H1 (cell line): ENCODE data around the gene SNRPE. TPM values are rescaled to one million over a fixed set of nuclear protein-coding genes. Genes with fewer than 3 reads are reported as not detected.

Experiments used
- CTCF ChIA-PET: fragments of 300-600 bp; sonication (Branson Sonifier 250); formaldehyde crosslinking; loops from one replicate; lab custom pipeline; 2021; ENCODE audit not compliant: partially characterized antibody; lab: Charles Lee
- POLR2A ChIA-PET: fragments of 300-600 bp; sonication (Branson Sonifier 250); formaldehyde crosslinking; loops from one replicate; lab custom pipeline; 2021; ENCODE audit warnings: inconsistent platforms; ENCODE audit not compliant: partially characterized antibody; lab: Charles Lee
- DNase-seq, 2 experiments: peaks; one replicate each; pipeline versions ENCODE4 v3.0.0 to v3.0.0-alpha.2; 2010 to 2022; ENCODE audit warnings: low spot score in 2 of 2, low read depth in 1 of 2, mixed read lengths in 1 of 2
- FAIRE-seq: peaks from 2 replicates; lab custom pipeline; 2011; peaks lifted over from hg19 to GRCh38; lab: Jason Lieb, UNC
- H2AFZ ChIP-seq: 2 replicates; pipeline ENCODE4 v1.8.1; 2012; ENCODE audit warnings: low read length, inconsistent platforms
- H2AK5ac ChIP-seq: 2 replicates; pipeline ENCODE4 v1.6.1; 2013; ENCODE audit warnings: low read depth, low read length
- H2BK120ac ChIP-seq: replicated peaks from 2 replicates; pipeline ENCODE3; 2013; ENCODE audit warnings: low read depth, low read length, inconsistent platforms
- H2BK12ac ChIP-seq: 2 replicates; pipeline ENCODE4 v1.6.1; 2013; ENCODE audit warnings: low read depth, low read length
- H2BK15ac ChIP-seq: 2 replicates; pipeline ENCODE4 v1.6.1; 2013; ENCODE audit warnings: low read length
- H2BK20ac ChIP-seq: 2 replicates; pipeline ENCODE4 v1.6.1; 2013; ENCODE audit warnings: low read length
- H2BK5ac ChIP-seq: 2 replicates; pipeline ENCODE4 v1.6.1; 2013; ENCODE audit warnings: low read depth, low read length
- H3K14ac ChIP-seq: 2 replicates; pipeline ENCODE4 v1.6.1; 2013; ENCODE audit warnings: inconsistent platforms; ENCODE audit not compliant: insufficient read length
- H3K18ac ChIP-seq: 2 replicates; pipeline ENCODE4 v1.6.1; 2013; ENCODE audit warnings: low read length; ENCODE audit errors: extremely low read depth
- H3K23ac ChIP-seq: 2 replicates; pipeline ENCODE4 v1.6.1; 2013; ENCODE audit warnings: inconsistent platforms; ENCODE audit not compliant: insufficient read length
- H3K23me2 ChIP-seq: 2 replicates; pipeline ENCODE4 v1.6.1; 2013; ENCODE audit warnings: low read depth, low read length
- H3K27ac ChIP-seq: 2 replicates; pipeline ENCODE4 v1.6.1; 2011; ENCODE audit warnings: low read depth, low read length, inconsistent platforms
- H3K27me3 ChIP-seq, 4 experiments: replicated peaks in 1 of 4; 1 replicate in 1 of 4; 2 replicates in 3 of 4; pipeline versions ENCODE4 v1.6.1 to v1.8.1; 2011 to 2013; ENCODE audit warnings: low read length in 3 of 4, mild to moderate bottlenecking in 3 of 4, inconsistent platforms in 2 of 4, mixed read lengths in 2 of 4, moderate library complexity in 1 of 4; ENCODE audit not compliant: control insufficient read depth in 3 of 4, insufficient read depth in 3 of 4; ENCODE audit errors: extremely low read depth in 1 of 4
- H3K36me3 ChIP-seq, 4 experiments: 2 replicates each; pipeline versions ENCODE4 v1.6.1 to v1.8.1; 2011 to 2013; ENCODE audit warnings: mild to moderate bottlenecking in 4 of 4, low read length in 3 of 4, moderate library complexity in 2 of 4, control low read depth in 1 of 4, inconsistent platforms in 1 of 4; ENCODE audit not compliant: insufficient read depth in 4 of 4, control insufficient read depth in 2 of 4
- H3K4ac ChIP-seq: replicated peaks from 2 replicates; pipeline ENCODE3; 2013; ENCODE audit warnings: low read length, low read depth, mixed read lengths, inconsistent platforms; ENCODE audit not compliant: insufficient read length
- H3K4me1 ChIP-seq, 4 experiments: replicated peaks in 1 of 4; 1 replicate in 1 of 4; 2 replicates in 3 of 4; pipeline versions ENCODE4 v1.6.1 to v1.8.1; 2011 to 2013; ENCODE audit warnings: low read length in 3 of 4, inconsistent platforms in 2 of 4, mixed read lengths in 1 of 4; ENCODE audit not compliant: insufficient read depth in 4 of 4, control insufficient read depth in 3 of 4
- H3K4me2 ChIP-seq, 2 experiments: 2 replicates each; pipeline versions ENCODE4 v1.6.1 to v1.8.1; 2011 to 2013; ENCODE audit warnings: low read depth in 2 of 2, low read length in 2 of 2, control low read depth in 1 of 2, inconsistent platforms in 1 of 2, mild to moderate bottlenecking in 1 of 2; ENCODE audit not compliant: insufficient read depth in 1 of 2
- H3K4me3 ChIP-seq, 4 experiments: fragments of 200-600, 300-600 bp in 1 of 4; sonication (generic), shearing (Covaris generic), sonication (Bioruptor Twin) in 1 of 4; 2 replicates each; pipeline versions ENCODE4 v1.5.1 to v1.8.1; 2011 to 2016; ENCODE audit warnings: low read length in 4 of 4, low read depth in 3 of 4, control low read depth in 2 of 4, inconsistent platforms in 2 of 4, mild to moderate bottlenecking in 2 of 4, mixed read lengths in 1 of 4, moderate library complexity in 1 of 4; ENCODE audit not compliant: insufficient read depth in 2 of 4; ENCODE audit errors: extremely low read depth in 1 of 4
- H3K56ac ChIP-seq: replicated peaks from 2 replicates; pipeline ENCODE3; 2013; ENCODE audit warnings: low read depth, mild to moderate bottlenecking, mixed read lengths, low read length, inconsistent platforms; ENCODE audit not compliant: insufficient read length
- H3K79me1 ChIP-seq: 2 replicates; pipeline ENCODE4 v1.6.1; 2013; ENCODE audit warnings: low read depth, low read length, control low read depth
- H3K79me2 ChIP-seq, 2 experiments: 2 replicates each; pipeline versions ENCODE4 v1.6.1 to v1.8.1; 2012 to 2013; ENCODE audit warnings: low read length in 2 of 2, mild to moderate bottlenecking in 2 of 2, inconsistent platforms in 1 of 2; ENCODE audit not compliant: insufficient read depth in 2 of 2, control insufficient read depth in 1 of 2
- H3K9ac ChIP-seq, 4 experiments: replicated peaks in 1 of 4; 1 replicate in 1 of 4; 2 replicates in 3 of 4; pipeline versions ENCODE4 v1.6.1 to v1.8.1; 2011 to 2013; ENCODE audit warnings: low read depth in 3 of 4, low read length in 3 of 4, control low read depth in 2 of 4, mild to moderate bottlenecking in 2 of 4, moderate library complexity in 2 of 4, inconsistent platforms in 1 of 4; ENCODE audit errors: extremely low read depth in 1 of 4
- H3K9me3 ChIP-seq, 2 experiments: 2 replicates each; pipeline versions ENCODE4 v1.6.1 to v1.8.1; 2012 to 2013; ENCODE audit warnings: mild to moderate bottlenecking in 2 of 2, moderate library complexity in 2 of 2, control low read depth in 1 of 2, inconsistent platforms in 1 of 2, low read depth in 1 of 2, low read length in 1 of 2, mixed read lengths in 1 of 2; ENCODE audit not compliant: insufficient read depth in 2 of 2
- H4K20me1 ChIP-seq, 2 experiments: replicated peaks in 1 of 2; 2 replicates each; pipeline versions ENCODE3 to v1.8.1; 2011 to 2013; ENCODE audit warnings: inconsistent platforms in 2 of 2, low read length in 2 of 2, mild to moderate bottlenecking in 1 of 2; ENCODE audit not compliant: insufficient read depth in 2 of 2, control insufficient read depth in 1 of 2
- H4K5ac ChIP-seq: 2 replicates; pipeline ENCODE4 v1.6.1; 2013; ENCODE audit warnings: low read length, low read depth, mixed read lengths, inconsistent platforms; ENCODE audit not compliant: insufficient read length
- H4K8ac ChIP-seq: 2 replicates; pipeline ENCODE4 v1.8.0; 2013; ENCODE audit warnings: mild to moderate bottlenecking, moderate library complexity, low read length, inconsistent platforms; ENCODE audit not compliant: insufficient read depth; ENCODE audit errors: extremely low read depth
- H4K91ac ChIP-seq: replicated peaks from 2 replicates; pipeline ENCODE3; 2013; ENCODE audit warnings: low read length, mixed read lengths, inconsistent platforms; ENCODE audit not compliant: insufficient read length
- ATF2 ChIP-seq: IDR thresholded peaks from 2 replicates; pipeline ENCODE4 v1.6.1; 2012; ENCODE audit warnings: low read length, inconsistent platforms
- E2F6 ChIP-seq: IDR thresholded peaks from 2 replicates; pipeline ENCODE4 v1.6.1; 2012; ENCODE audit warnings: inconsistent platforms
- GTF2F1 ChIP-seq: IDR thresholded peaks from 2 replicates; pipeline ENCODE4 v1.6.1; 2012; ENCODE audit warnings: low read depth, low read length, improper control_type of control experiment, borderline replicate concordance
- KDM5A ChIP-seq: fragments of 200-600 bp; IDR thresholded peaks from 2 replicates; pipeline ENCODE4 v1.7.1; 2012; ENCODE audit warnings: mild to moderate bottlenecking, low read length, inconsistent platforms, mixed read lengths
- NANOG ChIP-seq: IDR thresholded peaks from 2 replicates; pipeline ENCODE4 v1.6.1; 2011; ENCODE audit warnings: low read length, low read depth, mild to moderate bottlenecking, inconsistent platforms; ENCODE audit not compliant: insufficient read depth, poor library complexity, severe bottlenecking
- RAD21 ChIP-seq, 2 experiments: IDR thresholded peaks in 1 of 2; conservative IDR thresholded peaks in 1 of 2; 2 replicates each; pipeline ENCODE4 v1.6.1; 2011; ENCODE audit warnings: low read depth in 2 of 2, low read length in 2 of 2, improper control_type of control experiment in 1 of 2, inconsistent platforms in 1 of 2, mild to moderate bottlenecking in 1 of 2, moderate library complexity in 1 of 2
- RFX5 ChIP-seq: IDR thresholded peaks from 2 replicates; pipeline ENCODE4 v1.6.1; 2011; ENCODE audit warnings: low read depth, low read length, improper control_type of control experiment, borderline replicate concordance
- RXRA ChIP-seq: IDR thresholded peaks from 2 replicates; pipeline ENCODE4 v1.6.1; 2011; ENCODE audit warnings: low read depth, mild to moderate bottlenecking, low read length, moderate library complexity; ENCODE audit not compliant: insufficient read depth
- SIX5 ChIP-seq: IDR thresholded peaks from 2 replicates; pipeline ENCODE4 v1.6.1; 2011; ENCODE audit warnings: mild to moderate bottlenecking, low read depth, low read length
- SP1 ChIP-seq: IDR thresholded peaks from 2 replicates; pipeline ENCODE4 v1.6.1; 2011; ENCODE audit warnings: low read depth, low read length
- TAF7 ChIP-seq: optimal IDR thresholded peaks from 2 replicates; pipeline ENCODE3; 2011; ENCODE audit warnings: low read depth, mild to moderate bottlenecking, inconsistent platforms, low read length, moderate library complexity, borderline replicate concordance
- TCF12 ChIP-seq: IDR thresholded peaks from 2 replicates; pipeline ENCODE4 v1.6.1; 2011; ENCODE audit warnings: low read depth, mild to moderate bottlenecking, low read length
- WGBS, 2 experiments: shearing (Covaris generic) in 1 of 2; methylation state at CpG; one replicate each; pipeline versions ENCODE4 v1.1.6 to v1.1.7; 2013 to 2015; ENCODE audit warnings: low lambda C conversion rate in 2 of 2, mixed read lengths in 2 of 2, inconsistent platforms in 1 of 2, low coverage in 1 of 2, missing lambda C conversion rate in 1 of 2; ENCODE audit not compliant: insufficient replicate concordance in 2 of 2, insufficient coverage in 1 of 2, insufficient read length in 1 of 2; ENCODE audit errors: extremely low coverage in 1 of 2, missing lambda C conversion rate in 1 of 2; 5-methylcytosine and 5-hydroxymethylcytosine counted together
- polyA plus RNA-seq, 7 experiments: library from polyadenylated mRNA; depleted of rRNA in 3 of 7; stranded (reverse) in 5 of 7; unstranded in 2 of 7; fragments of >200 nt in 5 of 7; fragments of 200-250 nt in 2 of 7; gene quantifications; 1 replicate in 5 of 7; 2 replicates in 1 of 7; 4 replicates in 1 of 7; pipeline versions ENCODE4 v1.2.1 to v1.2.3, GENCODE V29; 2011 to 2013; ENCODE audit warnings: missing spikeins in 2 of 7, mixed read lengths in 2 of 7
- total RNA-seq: library from RNA; stranded (reverse); fragmentation: NEBNext Ultra II Directional; extraction: Animal tissue kit (Norgen Biotek cat#: 25700); gene quantifications from 2 replicates; pipeline ENCODE4 v1.2.1, GENCODE V29; 2021

Gene SNRPE
- total and polyA plus RNA-seq, 2 of the 8 experiments (the other 6 are each of a cell fraction or from before 2014, with no cell fraction given): 416 to 461 TPM

GRCh38 chr1:203839081-203839480, 22.3 kb upstream of the SNRPE start:
- H3K79me1 ChIP-seq: no peaks in the 10 kb centered on the region
- no peak overlapping the region for H4K8ac ChIP-seq
- 90 to 100% methylated on average over 2 to 5 of the region's 5 CpGs for WGBS, 2 experiments
- DNase-seq (no peak), FAIRE-seq (no peak)
- no peak overlapping the region for H3K18ac ChIP-seq
- H3K4me1 ChIP-seq: no peaks in the 10 kb centered on the region
- no peak overlapping the region for H2BK12ac ChIP-seq
- no peak overlapping the region for H3K9ac ChIP-seq
- H2AFZ ChIP-seq: no peak overlapping the region
- no peaks in the 10 kb centered on the region for H3K23me2 ChIP-seq
- H3K27me3 ChIP-seq: no peaks in the 10 kb centered on the region
- H3K14ac ChIP-seq: no peak overlapping the region
- peaks cover 0 to 1% of the 10 kb centered on the region in 2 experiments for H4K20me1 ChIP-seq
- H2AK5ac ChIP-seq: no peak overlapping the region
- H3K9me3 ChIP-seq: peaks cover 0 to 13% of the 10 kb centered on the region in 2 experiments; a peak in 2 of 4 replicates
- H2BK15ac ChIP-seq: no peak overlapping the region
- CTCF ChIA-PET: no interaction called here
- H3K56ac ChIP-seq: no peak overlapping the region
- H2BK5ac ChIP-seq: no peak overlapping the region
- H3K4ac ChIP-seq: no peak overlapping the region
- no peak overlapping the region for H3K27ac ChIP-seq
- no peak overlapping the region for H3K4me3 ChIP-seq
- H4K5ac ChIP-seq: no peak overlapping the region
- peaks cover 24 to 78% (median 52%) of the 10 kb centered on the region in 4 experiments for H3K36me3 ChIP-seq
- no peak overlapping the region for H2BK20ac ChIP-seq
- POLR2A ChIA-PET: interaction anchor here (1.8 kb wide), 1 partner anchor 21 kb away, joined by 5 read pairs; no protein-coding TSS in a partner anchor
- H3K4me2 ChIP-seq: no peak overlapping the region
- H4K91ac ChIP-seq: no peak overlapping the region
- H2BK120ac ChIP-seq: no peak overlapping the region
- H3K79me2 ChIP-seq: no peaks in the 10 kb centered on the region
- H3K23ac ChIP-seq: no peak overlapping the region
- no peak for TF ChIP-seq NANOG
- no peak for TF ChIP-seq E2F6
- TF ChIP-seq RFX5: no peak
- no peak for TF ChIP-seq TCF12
- TF ChIP-seq TAF7: no peak
- no peak for TF ChIP-seq RAD21 (IDR thresholded peaks at IDR 0.05 in 1 of 2, conservative IDR thresholded peaks at IDR 0.05 in 1 of 2; ENCODE audit: low read depth in 2 of 2, low read length in 2 of 2)
- TF ChIP-seq KDM5A: no peak
- no peak for TF ChIP-seq SP1
- no peak for TF ChIP-seq SIX5
- TF ChIP-seq ATF2: no peak
- TF ChIP-seq GTF2F1: no peak
- no peak for TF ChIP-seq RXRA
